ENCODE data around the gene ACADS.
"Not testable (repeated sequence)": the region's sequence is repeated elsewhere in the genome, so short reads cannot be mapped to it uniquely, and the experiment has no call there.

Gene ACADS

DNA sequence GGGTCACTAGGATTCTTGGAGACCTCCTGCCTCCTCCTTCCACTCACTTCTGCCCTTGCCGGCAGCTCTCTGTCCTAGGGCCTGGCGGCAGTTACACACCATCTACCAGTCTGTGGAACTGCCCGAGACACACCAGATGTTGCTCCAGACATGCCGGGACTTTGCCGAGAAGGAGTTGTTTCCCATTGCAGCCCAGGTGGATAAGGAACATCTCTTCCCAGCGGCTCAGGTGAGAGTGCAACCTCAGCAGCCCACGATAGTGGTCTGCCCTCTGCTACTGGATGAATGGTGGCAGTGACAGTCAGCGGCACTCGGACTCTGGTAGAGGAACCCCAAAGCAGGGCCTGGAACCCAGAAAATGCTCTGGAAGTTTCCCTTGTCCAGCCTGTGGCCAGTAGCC is 1.3 kb downstream of the ACADS start:
- DNase-seq (ENCODE audit: low read depth), result no peak

DNA sequence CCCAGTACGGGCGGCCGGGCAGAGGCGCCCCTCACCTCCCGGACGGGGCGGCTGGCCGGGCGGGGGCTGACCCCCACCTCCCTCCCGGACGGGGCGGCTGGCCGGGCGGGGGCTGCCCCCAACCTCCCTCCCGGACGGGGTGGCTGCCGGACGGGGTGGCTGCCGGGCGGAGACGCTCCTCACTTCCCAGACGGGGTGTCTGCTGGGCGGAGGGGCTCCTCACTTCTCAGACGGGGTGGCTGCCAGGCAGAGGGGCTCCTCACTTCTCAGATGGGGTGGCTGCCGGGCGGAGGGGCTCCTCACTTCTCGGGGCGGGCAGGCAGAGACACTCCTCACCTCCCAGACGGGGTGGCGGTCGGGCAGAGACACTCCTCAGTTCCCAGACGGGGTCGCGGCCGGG is 6.6 kb downstream of the ACADS start:
- not testable (repeated sequence) for DNase-seq (ENCODE audit: low read depth)

DNA sequence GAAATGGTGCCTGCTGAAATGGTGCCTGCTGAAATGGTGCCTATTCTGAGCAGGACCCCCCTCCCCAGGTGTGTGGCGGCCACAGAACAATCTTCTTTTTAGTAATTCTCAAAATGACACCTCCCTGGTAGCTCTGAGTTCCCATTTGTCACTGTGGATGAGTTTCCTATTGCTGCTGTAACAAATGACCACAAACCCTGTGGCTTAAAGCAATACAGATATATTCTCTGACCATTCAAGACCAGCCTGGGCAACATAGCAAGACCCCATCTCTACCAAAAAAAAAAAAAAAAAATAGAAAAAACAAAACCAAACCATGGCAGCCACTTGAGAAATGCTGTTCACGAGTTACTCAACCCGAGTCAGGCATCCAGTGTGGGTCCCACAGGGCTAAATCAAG is 7.9 kb downstream of the ACADS start:
- DNase-seq (ENCODE audit: low read depth), result no peak

- DNase-seq (ENCODE audit: low read depth), result no peak
Measured at GRCh38 chr12:120734210-120734609, 8.6 kb downstream of the ACADS start.

GRCh38 chr12:120735181-120735580 is 9.6 kb downstream of the ACADS start:
- DNase-seq (ENCODE audit: low read depth), result no peak

DNA sequence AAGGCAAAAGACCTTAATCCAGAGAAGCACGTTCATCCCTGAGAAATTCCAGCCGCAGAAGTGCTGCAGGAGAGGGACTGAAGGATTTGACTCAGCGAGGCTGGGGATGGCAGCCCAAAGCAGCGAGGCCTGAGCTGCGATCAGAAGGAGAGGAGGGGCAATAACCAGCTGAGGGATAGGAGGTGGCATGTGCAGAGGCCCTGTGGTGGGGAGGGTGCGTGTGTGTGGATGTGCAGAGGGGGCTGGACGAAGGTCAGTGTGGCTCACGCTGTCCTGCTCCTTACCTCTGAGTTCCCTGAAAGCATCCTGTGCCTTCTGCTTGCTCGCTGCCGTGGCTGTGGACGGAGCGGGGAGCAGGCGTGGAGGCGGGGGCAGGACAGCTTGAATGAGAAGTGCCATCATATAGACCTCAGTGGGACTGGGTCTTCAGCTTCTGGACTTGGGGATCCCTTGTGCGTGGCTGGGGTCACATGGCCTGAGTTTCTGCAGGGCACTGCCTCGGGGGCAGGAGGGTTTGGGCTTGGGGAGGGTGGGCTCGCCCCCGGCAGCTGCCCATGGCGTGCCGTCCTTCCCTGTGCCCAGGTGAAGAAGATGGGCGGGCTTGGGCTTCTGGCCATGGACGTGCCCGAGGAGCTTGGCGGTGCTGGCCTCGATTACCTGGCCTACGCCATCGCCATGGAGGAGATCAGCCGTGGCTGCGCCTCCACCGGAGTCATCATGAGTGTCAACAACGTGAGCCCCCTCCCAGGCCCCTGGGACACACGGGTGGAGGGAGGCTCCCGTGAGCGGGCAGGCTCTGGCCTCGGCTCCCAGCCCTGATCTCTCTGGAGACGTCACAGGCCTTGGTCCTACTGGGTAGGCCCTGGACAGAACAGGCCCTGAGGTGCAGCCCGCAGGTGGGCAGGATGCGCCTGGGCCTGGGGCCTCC is 11.0 kb downstream of the ACADS start:
- no peak for DNase-seq (ENCODE audit: low read depth)

DNA sequence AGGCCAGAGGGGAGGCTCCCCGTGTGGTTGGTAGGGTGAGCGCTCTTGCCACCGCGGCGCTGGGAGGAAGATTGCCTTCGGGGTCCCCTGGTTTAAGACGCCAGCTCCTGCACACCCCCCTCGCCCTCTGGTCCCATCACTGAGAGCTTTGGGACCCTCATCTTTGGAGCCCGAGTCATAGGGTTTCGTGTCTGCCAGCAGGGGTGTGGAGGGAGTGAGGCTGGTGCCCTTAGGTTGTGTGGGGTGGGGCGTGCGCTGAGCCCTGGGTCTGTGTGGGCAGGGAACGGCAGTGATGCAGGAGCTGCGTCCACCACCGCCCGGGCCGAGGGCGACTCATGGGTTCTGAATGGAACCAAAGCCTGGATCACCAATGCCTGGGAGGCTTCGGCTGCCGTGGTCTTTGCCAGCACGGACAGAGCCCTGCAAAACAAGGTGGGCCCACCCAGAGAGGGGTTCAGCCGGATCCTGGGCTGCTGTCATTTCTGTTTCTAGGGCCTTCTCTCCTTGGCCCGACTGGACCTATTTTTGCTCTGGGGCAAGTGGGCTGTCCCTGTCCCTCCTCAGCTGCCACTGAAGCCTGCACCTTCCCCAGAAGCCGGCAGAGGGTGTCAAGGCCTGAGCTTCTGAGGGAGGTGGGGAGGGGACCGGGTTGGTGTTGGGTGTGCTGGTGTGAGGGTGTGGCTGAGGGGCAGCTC is 12.1 kb downstream of the ACADS start:
- DNase-seq (ENCODE audit: low read depth), result no peak

GRCh38 chr12:120738252-120739030 is 12.8 kb downstream of the ACADS start:
- no peak for DNase-seq (ENCODE audit: low read depth)

DNA sequence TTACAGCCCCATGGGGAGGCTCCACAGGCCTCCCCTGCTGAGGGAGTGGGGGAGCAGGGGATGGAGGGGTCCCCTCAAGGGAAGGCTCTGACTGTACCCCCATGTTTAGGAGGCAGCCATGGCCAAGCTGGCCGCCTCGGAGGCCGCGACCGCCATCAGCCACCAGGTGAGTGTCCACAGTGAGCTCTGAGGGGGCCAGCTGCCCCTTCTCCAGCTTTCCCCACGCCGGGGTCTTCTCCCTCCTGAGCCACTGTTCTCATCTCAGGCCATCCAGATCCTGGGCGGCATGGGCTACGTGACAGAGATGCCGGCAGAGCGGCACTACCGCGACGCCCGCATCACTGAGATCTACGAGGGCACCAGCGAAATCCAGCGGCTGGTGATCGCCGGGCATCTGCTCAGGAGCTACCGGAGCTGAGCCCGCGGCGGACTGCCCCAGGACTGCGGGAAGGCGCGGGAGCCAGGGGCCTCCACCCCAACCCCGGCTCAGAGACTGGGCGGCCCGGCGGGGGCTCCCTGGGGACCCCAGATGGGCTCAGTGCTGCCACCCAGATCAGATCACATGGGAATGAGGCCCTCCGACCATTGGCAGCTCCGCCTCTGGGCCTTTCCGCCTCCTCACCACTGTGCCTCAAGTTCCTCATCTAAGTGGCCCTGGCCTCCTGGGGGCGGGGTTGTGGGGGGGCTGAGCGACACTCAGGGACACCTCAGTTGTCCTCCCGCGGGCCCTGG is 13.6 kb downstream of the ACADS start:
- DNase-seq (ENCODE audit: low read depth), result no peak

DNA sequence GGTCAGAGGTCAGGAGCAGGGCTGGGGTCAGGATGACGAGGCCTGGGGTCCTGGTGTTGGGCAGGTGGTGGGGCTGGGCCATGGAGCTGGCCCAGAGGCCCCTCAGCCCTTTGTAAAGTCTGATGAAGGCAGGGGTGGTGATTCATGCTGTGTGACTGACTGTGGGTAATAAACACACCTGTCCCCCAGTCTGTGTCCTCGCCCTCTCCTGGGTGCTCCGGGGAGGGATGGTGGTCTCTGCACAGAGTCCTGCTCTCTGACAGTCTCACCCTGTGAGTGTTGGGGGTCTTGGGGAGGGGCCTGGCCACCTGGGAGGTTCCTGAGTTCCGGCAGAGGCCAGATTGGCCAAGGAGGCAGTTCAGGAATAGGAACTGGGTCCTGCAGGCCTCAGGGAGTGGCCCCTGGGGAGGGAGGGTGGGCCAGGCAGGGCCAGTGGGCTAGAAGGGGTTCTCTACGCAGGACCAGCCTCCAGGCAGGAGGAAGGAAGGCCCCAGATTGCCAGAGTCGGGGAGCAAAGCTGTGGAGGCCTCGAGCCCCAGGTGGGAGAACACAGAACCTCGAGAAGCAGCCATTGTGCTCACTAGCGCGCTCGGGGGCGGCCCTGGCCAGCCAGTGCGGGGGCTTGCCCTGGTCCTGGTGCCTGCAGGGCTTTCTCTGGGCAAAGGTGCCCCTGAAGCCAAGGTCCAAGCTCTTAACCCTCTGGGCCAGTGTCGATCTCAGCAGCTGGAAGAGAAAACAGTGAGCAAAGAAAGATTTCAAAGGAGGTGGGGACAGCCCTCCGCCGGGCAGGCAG is 14.4 kb downstream of the ACADS start:
- DNase-seq (ENCODE audit: low read depth), result no peak

DNA sequence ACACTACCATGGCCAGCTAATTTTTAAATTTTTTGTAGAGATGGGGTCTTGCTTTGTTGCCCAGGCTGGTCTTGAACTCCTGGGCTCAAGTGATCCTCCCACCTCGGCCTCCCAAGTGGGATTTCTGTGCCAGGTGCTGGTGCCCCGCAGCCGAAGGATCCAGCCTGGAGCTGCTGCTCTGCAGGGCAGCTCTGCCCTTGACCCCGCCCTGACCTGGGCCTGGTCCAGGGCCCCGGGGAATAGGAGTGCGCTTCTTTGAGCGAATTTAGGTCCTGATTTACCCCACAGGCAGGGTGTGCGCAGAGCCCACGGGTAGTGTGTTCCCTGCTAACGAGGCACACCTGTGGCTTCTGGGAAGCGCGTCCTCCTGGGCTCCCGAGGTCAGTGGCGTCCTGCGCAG is 15.2 kb downstream of the ACADS start:
- no peak for DNase-seq (ENCODE audit: low read depth)

GRCh38 chr12:120741476-120742421 is 16.1 kb downstream of the ACADS start:
- no peak for DNase-seq (ENCODE audit: low read depth)

DNA sequence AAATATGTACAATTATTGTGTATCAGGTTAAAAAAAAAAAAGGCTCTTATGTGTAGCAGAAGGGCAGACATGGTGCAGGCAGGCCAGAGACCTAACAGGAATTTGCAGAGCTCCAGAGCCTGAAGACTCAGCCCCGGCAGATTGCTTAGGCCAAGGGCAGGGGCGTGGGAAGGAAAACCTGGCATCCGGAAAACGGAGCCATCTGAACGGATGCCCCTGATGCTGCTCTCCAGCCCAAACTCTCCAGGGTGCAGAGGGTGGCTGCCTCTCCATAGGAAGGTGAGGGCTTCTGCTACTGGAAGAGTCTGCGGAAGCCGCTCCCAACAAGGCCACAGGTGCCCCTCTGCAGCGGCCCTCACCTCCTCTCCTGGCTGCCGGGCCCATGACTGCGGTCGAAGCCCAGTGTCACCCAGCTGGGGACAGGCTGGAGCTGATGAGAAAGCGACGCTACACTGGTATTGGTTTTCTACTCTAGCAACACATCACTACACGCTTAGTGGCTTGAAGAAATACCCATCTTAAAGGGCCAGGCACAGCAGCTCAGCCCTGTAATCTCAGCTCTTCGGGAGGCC is 19.4 kb downstream of the ACADS start:
- no peak for DNase-seq (ENCODE audit: low read depth)

DNA sequence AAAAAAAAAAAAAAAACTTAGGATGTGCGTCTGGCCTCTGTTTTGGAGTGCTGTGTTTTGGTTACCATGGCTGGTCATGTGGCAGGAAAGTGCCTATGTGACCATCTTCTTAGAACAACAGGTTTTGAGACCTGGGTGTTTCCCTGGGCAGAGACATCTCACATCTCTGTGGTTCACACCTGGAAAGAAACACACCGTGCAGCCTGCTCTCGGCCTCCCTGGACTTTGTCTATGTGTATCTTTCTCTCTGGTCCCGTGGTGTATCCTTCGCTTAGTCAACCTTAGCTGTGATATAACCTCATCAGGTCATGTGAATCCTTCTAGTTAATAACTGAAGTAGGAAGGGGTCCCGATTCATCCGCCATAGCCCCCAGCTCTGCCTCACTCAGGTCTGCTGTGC is 22.6 kb downstream of the ACADS start:
- no peak for DNase-seq (ENCODE audit: low read depth)

- no peak for DNase-seq (ENCODE audit: low read depth)
Measured at GRCh38 chr12:120749256-120749655, 23.6 kb downstream of the ACADS start.

- no peak for DNase-seq (ENCODE audit: low read depth)
Measured at GRCh38 chr12:120750806-120751205, 25.2 kb downstream of the ACADS start.

- DNase-seq (ENCODE audit: low read depth), result no peak
Measured at GRCh38 chr12:120751389-120751788, 25.8 kb downstream of the ACADS start.

DNA sequence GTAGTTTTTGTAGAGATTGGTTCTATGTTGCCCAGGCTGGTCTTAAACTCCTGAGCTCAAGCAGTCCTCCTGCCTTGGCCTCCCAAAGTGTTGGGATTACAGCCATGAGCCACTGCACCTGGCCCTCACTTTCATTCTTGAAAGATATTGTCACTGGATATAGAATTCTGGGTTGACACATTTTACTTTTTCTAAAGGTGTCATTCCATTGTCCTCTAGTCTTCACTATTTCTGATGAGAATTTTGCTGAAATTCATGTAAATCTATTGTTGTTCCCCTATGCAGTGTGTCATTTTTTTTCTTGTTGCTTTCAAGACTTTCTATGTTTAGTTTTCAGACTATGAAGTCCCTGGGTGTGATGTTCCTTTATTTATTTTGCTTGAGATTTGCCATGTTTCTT is 29.2 kb downstream of the ACADS start:
- no peak for DNase-seq (ENCODE audit: low read depth)

DNA sequence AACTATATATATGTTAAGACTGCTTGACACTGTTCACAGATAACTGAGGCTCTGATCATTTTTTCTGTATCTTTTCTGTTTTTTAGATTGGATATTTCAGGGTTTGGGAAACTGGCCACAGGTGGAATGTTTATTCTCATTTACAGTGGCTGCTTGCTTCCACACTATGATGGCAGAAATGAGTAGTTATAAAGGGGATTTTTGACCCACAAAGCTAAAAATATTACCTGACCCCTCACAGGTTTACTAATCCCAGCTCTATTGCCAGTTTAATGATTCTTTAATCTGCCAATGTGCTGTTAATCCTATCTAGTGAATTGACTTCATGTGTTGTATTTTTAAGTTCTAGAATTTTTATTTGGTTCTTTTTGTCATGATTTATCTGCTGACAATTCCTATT is 29.6 kb downstream of the ACADS start:
- DNase-seq (ENCODE audit: low read depth), result no peak

All from CMK (cell line).